Measurements from ENCODE around the gene TNS3. TPM values are rescaled to one million over a fixed set of nuclear protein-coding genes. Genes with fewer than 3 reads are reported as not detected.

The TNS3 gene
- total and polyA plus RNA-seq, 10 of the 15 experiments (the other 5 are each of a cell fraction or from before 2014, with no cell fraction given): 0.27 to 2.7 (median 0.79) TPM

GRCh38 chr7:47355684-47356083 is 226.2 kb downstream of the TNS3 start (continued):
- TF ChIP-seq ZNF592 (IDR thresholded peaks at IDR 0.05) (no peak), EGR1 (IDR thresholded peaks at IDR 0.05; ENCODE audit: borderline replicate concordance in 1 of 2, low read depth in 2 of 2, low read length in 2 of 2) (no peak)

- no peaks in the 10 kb centered on the region for H3K79me2 ChIP-seq (ENCODE audit: control insufficient read depth, insufficient read depth, low read length)
- intact Hi-C loops (cut with micrococcal nuclease; ENCODE audit: unreplicated experiment) (no loop called here), in situ Hi-C loops (cut with MboI) (no loop called here)
- no peak overlapping the region for H3K27ac ChIP-seq (ENCODE audit: control insufficient read depth, insufficient read depth)
- no peaks in the 10 kb centered on the region for H3K36me3 ChIP-seq (ENCODE audit: control insufficient read depth in 2 of 2, insufficient read depth in 2 of 2, low read length in 1 of 2)
- no TSS peak for BruUV-seq (replicated peaks)
- no peaks in the 10 kb centered on the region for H4K20me1 ChIP-seq (ENCODE audit: control insufficient read depth, insufficient read depth)
- H3K4me2 ChIP-seq (ENCODE audit: control insufficient read depth, insufficient read depth): no peak overlapping the region
- ChIA-PET SMC1A (ENCODE audit: uncharacterized antibody, unreplicated experiment) (no interaction called here), CTCF (no interaction called here), RAD21 (ENCODE audit: unreplicated experiment) (no interaction called here), POLR2A (no interaction called here)
- ATAC-seq (no peak), FAIRE-seq (no peak), DNase-seq (ENCODE audit: low read depth, low spot score) (no peak)
- TF ChIP-seq REST (IDR thresholded peaks at IDR 0.05; ENCODE audit: low read depth, low read length): no peak
- TF ChIP-seq NKRF (conservative IDR thresholded peaks at IDR 0.05): no peak
- no peak for TF ChIP-seq NR2C1 (IDR thresholded peaks at IDR 0.05)
- TF ChIP-seq ZNF24 (IDR thresholded peaks at IDR 0.05): no peak
- no peak overlapping the region for H3K9ac ChIP-seq (ENCODE audit: control insufficient read depth, insufficient read depth, low read length)
- H3K4me1 ChIP-seq (ENCODE audit: control insufficient read depth, insufficient read depth, low read length): no peaks in the 10 kb centered on the region
- no peaks in the 10 kb centered on the region; a peak in 1 of 4 replicates for H3K27me3 ChIP-seq (replicated peaks in 1 of 2; ENCODE audit: control insufficient read depth in 2 of 2, insufficient read depth in 2 of 2, low read length in 1 of 2)
- WGBS (ENCODE audit: insufficient coverage, insufficient replicate concordance, low lambda C conversion rate, missing lambda C conversion rate): 36% methylated on average over 22 of the region's 22 CpGs
- no peak overlapping the region for H2AFZ ChIP-seq (ENCODE audit: control insufficient read depth, low read depth, low read length)
- H3K9me3 ChIP-seq (replicated peaks; ENCODE audit: control insufficient read depth, insufficient read depth, low read length): no peaks in the 10 kb centered on the region
- H3K4me3 ChIP-seq: no peak overlapping the region
These were observed 226.9 kb downstream of the TNS3 start for GRCh38 chr7:47354831-47355541.

Data from GM12878 (cell line).